GM19193 (cell line): ENCODE results near the gene LAMP5.

Source experiments
- POLR2A ChIP-seq: IDR thresholded peaks from 4 replicates; pipeline ENCODE4 v1.6.1; 2011; ENCODE audit not compliant: insufficient read depth, insufficient read length; ENCODE audit errors: extremely low read depth

The LAMP5 gene

DNA sequence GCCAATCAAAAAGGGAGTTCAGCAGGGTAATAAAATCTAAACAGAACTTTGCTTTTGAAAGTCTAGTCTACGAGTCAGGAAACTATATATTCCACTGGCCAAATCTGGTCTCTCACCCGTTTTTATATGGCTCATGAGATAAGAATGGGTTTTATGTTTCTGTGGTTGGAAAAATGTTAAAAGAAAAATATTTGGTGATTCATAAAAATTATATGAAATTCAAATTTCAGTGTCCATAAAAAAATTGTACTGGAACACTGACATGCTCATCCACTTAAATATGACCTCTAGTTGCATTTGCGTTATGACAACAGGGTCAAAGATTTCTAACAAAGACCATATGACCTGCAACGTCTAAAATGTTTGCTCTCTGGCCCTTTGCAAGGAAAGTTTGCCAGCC, 22.3 kb upstream of the LAMP5 start:
- no peak for TF ChIP-seq POLR2A

DNA sequence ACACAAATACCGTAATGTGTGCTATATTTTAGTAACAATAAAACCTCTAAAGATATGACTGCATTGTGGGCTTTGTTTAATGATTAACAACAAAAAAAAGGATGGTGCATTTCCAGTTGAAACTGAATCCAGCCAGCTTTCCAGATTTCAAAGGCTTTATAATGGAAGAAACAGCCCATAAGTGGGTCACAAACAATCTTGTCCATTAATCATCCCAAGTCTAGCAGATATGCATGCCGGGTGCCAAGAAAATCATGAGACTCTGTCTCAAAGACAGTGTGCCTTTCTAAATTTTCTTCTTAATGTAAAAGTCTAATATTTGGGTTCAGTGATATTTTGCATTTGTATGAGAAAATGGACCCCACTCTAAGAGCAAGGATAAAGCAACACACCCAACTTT, 20.6 kb upstream of the LAMP5 start:
- no peak for TF ChIP-seq POLR2A

DNA sequence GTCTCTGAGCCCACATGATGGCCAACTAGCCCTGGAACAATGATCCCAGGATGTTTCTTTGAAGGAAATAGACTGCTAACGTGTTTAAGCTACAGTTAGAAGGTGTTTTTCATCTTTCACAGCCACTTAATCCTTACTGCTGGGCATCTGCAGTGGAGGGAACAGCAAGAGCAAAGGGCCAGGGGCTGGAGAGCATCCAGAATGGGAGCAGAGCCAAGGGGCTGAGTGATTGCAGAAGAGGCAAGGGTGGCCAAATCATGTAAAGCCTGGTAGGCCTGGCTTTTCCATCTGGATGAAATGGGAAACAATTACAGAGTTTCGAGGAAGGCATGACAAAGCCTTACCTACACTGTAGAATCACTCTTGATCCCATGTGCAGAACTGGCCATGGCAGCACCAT, 18.7 kb upstream of the LAMP5 start:
- no peak for TF ChIP-seq POLR2A

DNA sequence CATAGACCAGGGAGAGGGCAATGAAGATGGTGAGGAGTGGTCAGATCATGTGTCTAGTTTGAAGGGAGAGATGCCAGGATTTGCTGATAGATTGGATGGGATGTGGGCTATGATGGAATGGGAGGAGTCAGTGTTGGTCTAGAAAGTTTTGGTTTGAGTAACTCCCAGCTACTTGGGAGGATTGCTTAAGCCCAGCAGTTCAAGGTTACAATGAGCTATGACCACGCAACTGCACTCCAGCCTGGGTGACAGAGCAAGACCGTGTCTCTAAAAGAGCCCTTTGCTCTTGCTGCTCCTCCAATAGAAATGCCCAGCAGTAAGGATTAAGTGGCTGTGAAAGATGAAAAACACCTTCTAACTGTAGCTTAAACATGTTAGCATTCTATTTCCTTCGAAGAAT, 18.2 kb upstream of the LAMP5 start:
- TF ChIP-seq POLR2A = no peak

GRCh38 chr20:9498322-9498721, 16.1 kb upstream of the LAMP5 start:
- no peak for TF ChIP-seq POLR2A

DNA sequence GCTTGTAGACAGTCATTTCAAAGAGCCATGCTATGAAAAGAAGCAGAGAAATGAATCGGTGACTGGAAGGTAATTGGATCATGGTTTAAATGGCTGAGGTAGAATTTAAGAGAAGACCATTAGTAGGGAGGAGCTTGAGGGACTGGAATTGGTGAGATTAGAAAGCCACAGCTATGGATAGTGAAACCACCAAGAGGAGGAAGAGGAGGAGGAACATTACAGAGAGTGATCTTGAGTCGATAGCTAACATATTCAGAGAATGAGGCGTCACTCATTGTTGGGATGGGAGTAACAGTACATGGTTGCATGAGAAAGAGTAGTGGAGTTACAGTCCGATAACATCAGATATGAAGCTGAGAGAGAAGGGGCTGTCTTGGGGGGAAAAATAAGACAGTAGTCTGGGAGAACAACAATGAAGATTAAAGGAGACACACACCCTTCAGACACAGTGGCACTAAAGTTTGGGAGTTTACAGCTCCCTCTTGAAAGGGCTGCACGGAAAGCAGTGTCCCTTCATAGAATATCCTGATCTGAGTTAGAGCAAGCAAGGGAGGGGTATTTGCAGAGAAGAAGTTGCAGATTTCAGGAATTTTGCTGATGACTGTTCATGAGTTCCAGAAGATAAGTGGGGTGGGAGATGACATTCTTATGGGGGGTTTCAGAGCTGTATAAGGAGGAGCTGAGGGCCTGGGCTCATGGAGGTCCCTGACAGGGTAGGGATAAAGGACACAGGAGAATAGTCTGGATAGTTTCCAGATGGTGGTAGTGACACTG, 15.1 kb upstream of the LAMP5 start:
- no peak for TF ChIP-seq POLR2A

DNA sequence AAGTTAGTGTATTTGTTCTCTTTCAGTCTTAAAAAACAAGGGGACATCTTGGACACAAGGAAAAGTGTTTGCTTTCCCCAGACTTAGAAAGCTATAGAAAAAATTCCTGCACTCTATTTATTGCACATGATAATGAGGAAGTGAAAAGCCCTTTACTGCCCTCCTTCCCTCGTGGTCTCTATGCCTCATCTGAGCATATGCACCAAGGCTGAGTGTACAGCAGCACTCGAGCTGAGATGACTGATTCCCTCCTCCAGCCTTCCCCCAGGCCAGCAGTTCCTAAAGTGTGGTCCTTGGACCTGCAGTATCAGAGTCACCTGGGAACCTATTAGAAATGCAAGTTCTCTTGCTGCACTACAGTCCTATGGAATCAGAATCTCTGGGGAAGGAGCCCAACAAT, 14.3 kb upstream of the LAMP5 start:
- no peak for TF ChIP-seq POLR2A

DNA sequence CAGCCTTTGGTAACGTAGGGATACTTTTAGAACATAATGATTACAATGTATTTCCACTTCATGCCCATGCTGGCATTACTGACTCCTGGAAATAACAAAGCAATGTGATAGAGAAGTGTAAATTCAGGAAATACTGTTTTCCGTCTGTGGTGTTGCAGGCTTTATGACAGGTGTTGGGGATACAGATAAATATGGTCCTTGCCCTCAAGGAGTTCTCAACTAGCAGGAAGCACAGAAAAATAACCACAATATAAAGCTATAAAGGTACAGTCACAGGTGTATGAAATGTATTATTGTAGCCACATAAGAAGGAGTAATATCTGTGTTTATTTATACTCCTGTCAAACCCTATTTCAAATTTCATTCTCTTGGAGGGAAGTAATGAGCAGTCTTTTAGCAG, 12.9 kb upstream of the LAMP5 start:
- no peak for TF ChIP-seq POLR2A

DNA sequence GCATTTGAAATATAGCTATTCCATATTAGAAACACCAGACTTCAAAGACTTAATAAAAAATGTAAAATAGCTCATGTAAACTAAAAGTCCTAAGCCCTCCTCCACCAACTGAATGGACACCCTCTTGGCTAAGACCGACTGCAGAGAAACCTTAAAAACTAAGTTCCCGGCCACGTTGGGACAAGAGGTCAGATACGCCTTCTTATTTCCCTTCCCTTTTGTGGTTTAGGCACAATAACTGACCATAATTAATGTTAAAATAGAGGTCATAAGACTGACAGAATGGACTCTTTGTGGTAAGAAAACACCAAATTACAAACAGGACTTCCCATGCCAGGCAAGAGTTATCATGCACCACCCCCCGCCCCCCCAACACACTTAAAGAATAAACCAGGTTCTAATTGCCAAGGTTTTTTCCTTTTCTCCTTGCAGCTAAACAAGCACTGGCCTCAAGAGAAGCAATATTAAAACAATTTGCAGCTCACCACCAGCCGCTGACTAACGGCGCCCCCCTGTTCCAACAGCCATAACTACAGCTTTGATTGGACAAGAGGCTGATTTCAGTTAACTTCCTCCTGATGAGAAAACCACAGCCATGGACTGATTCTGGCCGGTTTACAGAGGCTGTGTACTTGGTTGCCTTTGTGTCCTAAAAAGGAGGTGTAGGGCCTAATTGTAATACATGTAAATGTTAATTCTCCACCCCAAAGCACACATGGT, 10.7 kb upstream of the LAMP5 start:
- no peak for TF ChIP-seq POLR2A

DNA sequence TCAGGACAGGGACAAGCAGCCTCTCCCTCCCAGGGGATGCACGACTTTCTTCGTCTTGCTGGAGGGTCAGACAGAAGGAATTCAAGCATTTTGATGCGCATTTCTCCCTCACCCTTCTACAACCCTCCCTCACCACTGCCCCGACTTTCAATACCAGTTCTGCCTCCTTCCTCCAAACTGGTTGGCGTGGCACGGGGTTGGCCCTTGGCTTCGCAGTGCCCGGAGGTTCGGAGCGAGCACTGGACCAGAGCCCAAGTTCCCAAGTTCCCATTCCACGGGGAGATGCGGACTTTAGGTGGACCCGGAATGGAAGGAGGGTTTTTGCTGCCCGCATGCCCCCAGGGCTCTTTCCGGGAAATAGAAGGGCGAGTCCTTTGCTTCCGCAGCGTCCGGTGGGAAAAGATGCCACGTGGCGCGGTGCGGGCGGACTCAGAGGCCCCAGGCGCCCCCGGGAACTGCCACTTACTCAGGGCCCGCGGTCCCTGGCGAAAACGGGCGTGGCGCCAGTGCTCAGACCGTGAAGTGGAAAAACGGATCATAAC, 8.0 kb upstream of the LAMP5 start:
- no peak for TF ChIP-seq POLR2A

- no peak for TF ChIP-seq POLR2A
Observed at GRCh38 chr20:9506964-9507369, 7.4 kb upstream of the LAMP5 start.

GRCh38 chr20:9507544-9508239, 6.7 kb upstream of the LAMP5 start:
- TF ChIP-seq POLR2A = no peak

DNA sequence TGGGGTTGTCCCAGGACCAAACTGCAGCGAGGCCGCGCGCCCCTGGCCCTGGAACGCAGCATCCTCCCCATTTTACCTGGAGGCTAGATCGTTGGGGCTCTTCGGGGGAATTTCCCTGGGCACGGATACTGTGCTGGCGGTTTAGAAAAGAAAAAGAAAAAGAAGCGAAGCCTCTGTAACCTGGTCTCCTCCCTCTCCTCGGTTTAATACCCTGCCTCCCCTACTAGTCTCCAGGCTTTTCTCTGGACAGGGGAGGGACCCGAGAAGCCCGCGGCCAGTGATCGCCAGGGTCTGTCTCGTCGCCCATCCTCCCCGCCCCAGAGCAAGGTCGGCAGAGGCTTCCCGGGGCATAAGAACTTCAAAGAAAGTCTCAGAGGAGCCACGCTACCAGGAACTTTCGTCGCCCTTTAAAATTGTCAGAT, 6.1 kb upstream of the LAMP5 start:
- no peak for TF ChIP-seq POLR2A

- TF ChIP-seq POLR2A = no peak
Observed at GRCh38 chr20:9508696-9509178, 5.7 kb upstream of the LAMP5 start.

DNA sequence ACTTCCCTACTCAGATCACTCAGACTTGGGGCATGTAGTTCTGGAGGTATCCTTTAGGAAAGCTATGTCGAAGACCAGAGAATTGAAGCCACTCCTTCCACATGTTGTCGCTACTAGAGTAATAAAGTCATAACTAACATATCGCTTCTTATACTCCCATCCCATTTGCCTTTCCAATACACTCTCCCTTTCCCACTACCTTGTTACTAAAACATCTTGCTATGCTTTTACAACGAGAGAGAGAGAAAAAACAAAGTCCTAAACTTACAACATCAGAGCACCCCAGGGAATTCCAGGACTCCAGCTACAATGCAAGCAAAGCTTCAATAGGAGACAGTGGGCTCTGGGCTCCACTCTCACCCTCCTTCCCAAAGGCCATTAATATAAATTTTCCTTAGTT, 5.1 kb upstream of the LAMP5 start:
- no peak for TF ChIP-seq POLR2A

GRCh38 chr20:9510911-9511310, 3.5 kb upstream of the LAMP5 start:
- TF ChIP-seq POLR2A = no peak

GRCh38 chr20:9514072-9514460, 324 bp upstream of the LAMP5 start:
- TF ChIP-seq POLR2A = no peak
